Psoas muscle (tissue), 8 donors: ENCODE results near the gene PRM1. TPM values are rescaled to one million over a fixed set of nuclear protein-coding genes. Genes with fewer than 3 reads are reported as not detected.

ENCODE experiments used
- ATAC-seq, 4 donors: fragments of 200-7000 bp; cut with Tn5 transposase; one replicate each; pipeline ENCODE4 v1.9.1; 2020; ENCODE audit warnings: moderate library complexity in 3 of 4, mild to moderate bottlenecking in 2 of 4
- DNase-seq, 2 donors: peaks; one replicate each; pipeline ENCODE4 v3.0.0-alpha.2; 2020
- H3K27ac ChIP-seq: fragments of 200-600 bp; one replicate; pipeline ENCODE4 v1.8.0; 2022
- H3K27me3 ChIP-seq, 3 donors: fragments of 200-600 bp in 1 of 3; one replicate each; pipeline versions ENCODE4 v1.6.1 to v1.8.0; 2013 to 2022; ENCODE audit warnings: low read length in 2 of 3, mild to moderate bottlenecking in 2 of 3, moderate library complexity in 1 of 3; ENCODE audit not compliant: insufficient read depth in 3 of 3
- H3K36me3 ChIP-seq, 2 donors: fragments of 200-600 bp in 1 of 2; one replicate each; pipeline versions ENCODE4 v1.6.1 to v1.8.0; 2013 to 2022; ENCODE audit warnings: low read depth in 1 of 2, mild to moderate bottlenecking in 1 of 2, moderate library complexity in 1 of 2; ENCODE audit not compliant: insufficient read depth in 1 of 2
- H3K4me1 ChIP-seq: fragments of 200-600 bp; one replicate; pipeline ENCODE4 v1.8.0; 2022
- H3K4me3 ChIP-seq: fragments of 200-600 bp; one replicate; pipeline ENCODE4 v1.8.0; 2022; ENCODE audit warnings: mild to moderate bottlenecking
- H3K9me3 ChIP-seq: fragments of 200-600 bp; one replicate; pipeline ENCODE4 v1.8.0; 2022
- WGBS, 3 donors: extraction: QIAGEN DNeasy Blood & Tissue Kit; methylation state at CpG; one replicate each; pipeline versions ENCODE4 v1.1.6 to v1.1.7; 2013; 5-methylcytosine and 5-hydroxymethylcytosine counted together
- intact Hi-C, 2 donors: fragments of 100-400 bp; cut with DNase I; formaldehyde crosslinking; loops; one replicate each; pipeline versions ENCODE4 v1.11.0 to v1.14.2; 2022
- polyA plus RNA-seq, 3 donors: library from polyadenylated mRNA; stranded (reverse); fragments of 200-250 nt; gene quantifications; one replicate each; pipeline ENCODE4 v1.2.3, GENCODE V29; 2013
- total RNA-seq, 4 donors: library from RNA; stranded (reverse); fragmentation: NEBNext Ultra II Directional in 2 of 4; extraction: Animal tissue kit (Norgen Biotek cat#: 25700) in 2 of 4; gene quantifications; one replicate each; pipeline versions ENCODE4 v1.2.1 to v1.2.4, GENCODE V29; 2021 to 2023
- TF ChIP-seq, protein P1 (sequence below): fragments of 200-600 bp; IDR thresholded peaks from one replicate; pipeline ENCODE4 v1.8.0; 2022; ENCODE audit warnings: antibody characterized with exemption
- donor health status: healthy with polysubstance abuse.
- donor health status: DM: no; HTN: no; CAD: no; lungs with moderate emphysema.
- donor health status: Bipolar disorder and iron deficiency.
- donor health status: healthy.
- donor health status: DM: yes; HTN: yes; CAD: no.
- donor health status: DM: no; HTN: no; CAD: no.
- donor health status: DM: no; HTN: no; CAD: no.
- donor health status: DM: yes; HTN: yes; CAD: no.

The PRM1 gene
- total and polyA plus RNA-seq, 7 donors: not detected

DNA sequence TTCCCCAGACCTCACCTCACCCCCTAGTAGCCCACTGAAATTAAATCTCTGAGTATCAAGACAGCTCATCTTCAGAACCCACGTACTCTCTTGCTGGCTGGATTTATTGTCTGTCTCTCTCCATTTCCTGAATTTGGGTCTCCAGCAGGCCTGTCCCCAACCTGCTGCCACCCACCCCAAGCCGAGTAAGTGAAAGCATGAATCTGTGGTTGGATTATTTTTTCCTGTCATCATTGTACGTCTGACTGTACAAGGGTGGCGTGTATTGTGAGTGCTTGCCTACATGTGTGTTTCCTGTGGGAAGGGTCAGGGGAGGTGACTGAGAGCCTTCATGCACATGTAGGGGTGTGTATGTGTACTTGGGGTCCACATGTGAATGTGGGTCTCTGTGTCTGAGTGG, 17.4 kb downstream of the PRM1 start:
- peaks cover 8% of the 10 kb centered on the region for H3K4me1 ChIP-seq
- no peaks in the 10 kb centered on the region for H3K9me3 ChIP-seq
- 63 to 66% (median 64%) methylated on average over 4 of the region's 4 CpGs for WGBS, 3 donors
- intact Hi-C loops: no loop called here
- H3K4me3 ChIP-seq: no peak overlapping the region
- no peaks in the 10 kb centered on the region for H3K36me3 ChIP-seq
- no peak overlapping the region for H3K27ac ChIP-seq
- ATAC-seq (no peak), DNase-seq (no peak)
- TF ChIP-seq, protein P1, sequence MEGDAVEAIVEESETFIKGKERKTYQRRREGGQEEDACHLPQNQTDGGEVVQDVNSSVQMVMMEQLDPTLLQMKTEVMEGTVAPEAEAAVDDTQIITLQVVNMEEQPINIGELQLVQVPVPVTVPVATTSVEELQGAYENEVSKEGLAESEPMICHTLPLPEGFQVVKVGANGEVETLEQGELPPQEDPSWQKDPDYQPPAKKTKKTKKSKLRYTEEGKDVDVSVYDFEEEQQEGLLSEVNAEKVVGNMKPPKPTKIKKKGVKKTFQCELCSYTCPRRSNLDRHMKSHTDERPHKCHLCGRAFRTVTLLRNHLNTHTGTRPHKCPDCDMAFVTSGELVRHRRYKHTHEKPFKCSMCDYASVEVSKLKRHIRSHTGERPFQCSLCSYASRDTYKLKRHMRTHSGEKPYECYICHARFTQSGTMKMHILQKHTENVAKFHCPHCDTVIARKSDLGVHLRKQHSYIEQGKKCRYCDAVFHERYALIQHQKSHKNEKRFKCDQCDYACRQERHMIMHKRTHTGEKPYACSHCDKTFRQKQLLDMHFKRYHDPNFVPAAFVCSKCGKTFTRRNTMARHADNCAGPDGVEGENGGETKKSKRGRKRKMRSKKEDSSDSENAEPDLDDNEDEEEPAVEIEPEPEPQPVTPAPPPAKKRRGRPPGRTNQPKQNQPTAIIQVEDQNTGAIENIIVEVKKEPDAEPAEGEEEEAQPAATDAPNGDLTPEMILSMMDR: no peak
- H3K27me3 ChIP-seq: no peaks in the 10 kb centered on the region

DNA sequence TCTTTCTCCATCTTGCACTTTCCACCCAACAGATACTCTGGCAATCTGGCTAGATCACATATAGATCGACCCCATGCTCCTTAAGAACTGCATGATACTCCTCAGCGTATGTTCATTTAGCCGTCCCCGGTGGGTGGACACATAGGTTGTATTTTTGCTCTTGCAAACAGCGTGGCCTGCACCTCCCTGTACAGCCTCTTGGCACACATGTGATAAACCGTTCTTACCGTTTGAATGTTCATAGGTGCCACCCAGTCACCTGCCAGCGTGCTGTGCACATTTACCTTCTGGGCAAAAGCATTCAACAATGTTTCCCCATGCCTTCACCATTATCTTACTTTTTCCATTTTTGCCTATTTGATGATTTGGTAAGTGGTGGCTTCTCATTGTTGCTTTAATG, 18.2 kb downstream of the PRM1 start:
- Histone ChIP-seq H3K27me3 (no peaks in the 10 kb centered on the region), H3K27ac (no peak overlapping the region), H3K9me3 (no peaks in the 10 kb centered on the region), H3K4me3 (no peak overlapping the region), H3K36me3 (no peaks in the 10 kb centered on the region), H3K4me1 (peaks cover 10% of the 10 kb centered on the region)
- intact Hi-C loops: no loop called here
- DNase-seq (no peak), ATAC-seq (no peak)
- WGBS, 3 donors: 82 to 87% (median 84%) methylated on average over 8 of the region's 8 CpGs
- TF ChIP-seq, protein P1: no peak

DNA sequence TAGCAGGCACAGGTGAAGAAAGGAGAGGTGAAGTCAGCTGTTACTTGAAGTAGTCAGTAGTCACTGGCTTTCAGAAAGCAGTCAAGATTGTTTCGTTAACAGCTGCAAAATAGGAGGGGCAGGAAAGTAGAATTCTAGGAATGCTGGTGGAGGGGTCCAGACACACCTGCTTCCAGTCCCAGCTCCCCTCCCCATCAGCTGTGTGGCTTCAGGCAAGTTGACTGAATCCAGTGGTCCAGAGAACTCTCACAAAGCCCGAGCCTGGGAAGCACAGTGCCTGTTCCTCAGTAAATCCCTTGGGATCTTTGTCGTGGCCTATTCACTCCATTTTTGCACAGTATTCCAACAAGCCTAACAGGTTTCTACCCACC, 20.5 kb downstream of the PRM1 start:
- Histone ChIP-seq H3K9me3 (no peaks in the 10 kb centered on the region), H3K4me1 (peaks cover 16% of the 10 kb centered on the region), H3K36me3 (no peaks in the 10 kb centered on the region), H3K4me3 (no peak overlapping the region), H3K27ac (no peak overlapping the region), H3K27me3 (no peaks in the 10 kb centered on the region)
- intact Hi-C loops: no loop called here
- WGBS, 3 donors: 51 to 64% (median 61%) methylated on average over 3 of the region's 3 CpGs
- DNase-seq (no peak), ATAC-seq (no peak)
- TF ChIP-seq, protein P1: no peak

DNA sequence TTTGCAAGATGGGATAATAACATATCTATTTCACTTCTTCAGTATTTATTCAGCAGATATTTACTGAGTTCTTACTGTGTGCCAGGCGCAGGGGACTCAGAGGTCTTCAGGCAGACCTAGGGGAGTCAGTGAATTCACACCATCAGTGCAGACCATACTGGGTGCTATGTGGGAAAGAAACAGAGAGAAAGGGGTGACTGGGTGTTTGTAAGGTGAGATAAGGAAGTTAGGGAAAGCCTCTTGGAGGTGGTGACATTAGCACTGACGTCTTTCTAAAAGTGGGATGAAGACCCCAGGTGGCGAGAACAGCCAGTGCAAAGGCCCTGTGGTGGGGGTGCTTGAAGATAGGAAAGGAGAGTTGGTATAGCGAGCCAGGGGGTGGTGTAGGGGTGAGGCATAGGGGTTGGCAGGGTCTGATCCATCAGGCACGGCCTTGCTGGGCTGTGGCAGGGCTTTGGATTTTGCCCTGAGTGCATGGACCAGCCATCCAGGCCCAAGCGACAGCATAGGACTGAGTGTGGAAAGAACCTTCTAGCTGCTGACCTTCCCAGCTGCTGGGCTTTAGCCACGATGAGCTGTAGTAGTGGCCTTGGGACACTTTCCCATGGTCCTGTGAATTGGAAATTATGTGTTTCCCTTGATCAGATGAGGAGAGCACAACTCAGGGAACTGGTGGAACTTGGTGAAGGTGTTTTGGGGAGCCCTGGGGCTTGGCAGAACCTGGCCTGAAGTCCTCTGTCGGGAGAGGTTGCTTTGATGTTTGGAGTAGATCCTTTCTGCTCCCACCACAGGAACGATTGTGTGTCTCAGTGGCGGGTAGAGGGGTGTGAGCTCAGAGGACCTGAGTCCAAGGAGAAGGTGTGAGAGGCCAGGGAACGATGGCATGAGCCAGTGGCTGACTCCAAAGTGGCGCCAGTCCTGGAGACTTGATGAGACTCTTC, 21.2 kb downstream of the PRM1 start:
- TF ChIP-seq, protein P1: no peak
- intact Hi-C loops: loop anchor here (5.0 kb wide), 3 partner anchors 97 to 178 kb away; no protein-coding TSS in a partner anchor
- peaks cover 16% of the 10 kb centered on the region for H3K4me1 ChIP-seq
- H3K36me3 ChIP-seq: no peaks in the 10 kb centered on the region
- H3K27me3 ChIP-seq: no peaks in the 10 kb centered on the region
- ATAC-seq: no peak
- H3K9me3 ChIP-seq: no peaks in the 10 kb centered on the region
- 88 to 92% (median 91%) methylated on average over 12 of the region's 12 CpGs for WGBS, 3 donors
- no peak overlapping the region for H3K27ac ChIP-seq
- DNase-seq: no peak
- no peak overlapping the region for H3K4me3 ChIP-seq
